ENCODE data around the gene HSD17B1. TPM values are rescaled to one million over a fixed set of nuclear protein-coding genes. Genes with fewer than 3 reads are reported as not detected.

The HSD17B1 gene
- total and polyA plus RNA-seq, 2 of the 13 experiments (the other 11 are each of a cell fraction or from before 2014, with no cell fraction given) = 0.54 to 0.93 TPM

GRCh38 chr17:42536048-42536371 lies 16.7 kb upstream of the HSD17B1 start, which contains the start of gene NAGLU (continued):
- no peak for TF ChIP-seq TCF7 (IDR thresholded peaks at IDR 0.05; ENCODE audit: low read depth)
- TF ChIP-seq E2F1 (CRISPR knock-in tag; IDR thresholded peaks at IDR 0.05) = 0 out of 2 replicates have a peak, but pooled peaks have one; percentile 29
- TF ChIP-seq MTF1 (CRISPR knock-in tag; IDR thresholded peaks at IDR 0.05) = no peak
- TF ChIP-seq MIER3 (CRISPR knock-in tag; IDR thresholded peaks at IDR 0.05; ENCODE audit: borderline replicate concordance) = no peak; the same call in 1 of the 2 replicates
- peak; percentile 89 for TF ChIP-seq POLR2G (IDR thresholded peaks at IDR 0.05; ENCODE audit: low read depth, low read length)
- no peak for TF ChIP-seq ZNF619 (CRISPR knock-in tag; IDR thresholded peaks at IDR 0.05)
- TF ChIP-seq NCOA5 (CRISPR knock-in tag; IDR thresholded peaks at IDR 0.05) = no peak
- TF ChIP-seq, protein P1, sequence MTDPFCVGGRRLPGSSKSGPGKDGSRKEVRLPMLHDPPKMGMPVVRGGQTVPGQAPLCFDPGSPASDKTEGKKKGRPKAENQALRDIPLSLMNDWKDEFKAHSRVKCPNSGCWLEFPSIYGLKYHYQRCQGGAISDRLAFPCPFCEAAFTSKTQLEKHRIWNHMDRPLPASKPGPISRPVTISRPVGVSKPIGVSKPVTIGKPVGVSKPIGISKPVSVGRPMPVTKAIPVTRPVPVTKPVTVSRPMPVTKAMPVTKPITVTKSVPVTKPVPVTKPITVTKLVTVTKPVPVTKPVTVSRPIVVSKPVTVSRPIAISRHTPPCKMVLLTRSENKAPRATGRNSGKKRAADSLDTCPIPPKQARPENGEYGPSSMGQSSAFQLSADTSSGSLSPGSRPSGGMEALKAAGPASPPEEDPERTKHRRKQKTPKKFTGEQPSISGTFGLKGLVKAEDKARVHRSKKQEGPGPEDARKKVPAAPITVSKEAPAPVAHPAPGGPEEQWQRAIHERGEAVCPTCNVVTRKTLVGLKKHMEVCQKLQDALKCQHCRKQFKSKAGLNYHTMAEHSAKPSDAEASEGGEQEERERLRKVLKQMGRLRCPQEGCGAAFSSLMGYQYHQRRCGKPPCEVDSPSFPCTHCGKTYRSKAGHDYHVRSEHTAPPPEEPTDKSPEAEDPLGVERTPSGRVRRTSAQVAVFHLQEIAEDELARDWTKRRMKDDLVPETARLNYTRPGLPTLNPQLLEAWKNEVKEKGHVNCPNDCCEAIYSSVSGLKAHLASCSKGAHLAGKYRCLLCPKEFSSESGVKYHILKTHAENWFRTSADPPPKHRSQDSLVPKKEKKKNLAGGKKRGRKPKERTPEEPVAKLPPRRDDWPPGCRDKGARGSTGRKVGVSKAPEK (CRISPR knock-in tag; IDR thresholded peaks at IDR 0.05; ENCODE audit: borderline replicate concordance) = no peak
- no peak for TF ChIP-seq ZNF333 (CRISPR knock-in tag; IDR thresholded peaks at IDR 0.05; ENCODE audit: borderline replicate concordance)
- peak; percentile 96 for TF ChIP-seq ELF3 (CRISPR knock-in tag; IDR thresholded peaks at IDR 0.05)
- no peak for TF ChIP-seq ZBTB49 (CRISPR knock-in tag; IDR thresholded peaks at IDR 0.05; ENCODE audit: borderline replicate concordance)
- TF ChIP-seq TEAD2 (CRISPR knock-in tag; IDR thresholded peaks at IDR 0.05) = no peak
- TF ChIP-seq ZMYM2 (CRISPR knock-in tag; IDR thresholded peaks at IDR 0.05) = peak; percentile 84
- no peak for TF ChIP-seq ZBTB3 (CRISPR knock-in tag; IDR thresholded peaks at IDR 0.05; ENCODE audit: borderline replicate concordance, low read depth)
- peak; percentile 76; the same call in 1 of the 2 replicates for TF ChIP-seq HDAC2 (CRISPR knock-in tag; IDR thresholded peaks at IDR 0.05)
- TF ChIP-seq, protein P2, sequence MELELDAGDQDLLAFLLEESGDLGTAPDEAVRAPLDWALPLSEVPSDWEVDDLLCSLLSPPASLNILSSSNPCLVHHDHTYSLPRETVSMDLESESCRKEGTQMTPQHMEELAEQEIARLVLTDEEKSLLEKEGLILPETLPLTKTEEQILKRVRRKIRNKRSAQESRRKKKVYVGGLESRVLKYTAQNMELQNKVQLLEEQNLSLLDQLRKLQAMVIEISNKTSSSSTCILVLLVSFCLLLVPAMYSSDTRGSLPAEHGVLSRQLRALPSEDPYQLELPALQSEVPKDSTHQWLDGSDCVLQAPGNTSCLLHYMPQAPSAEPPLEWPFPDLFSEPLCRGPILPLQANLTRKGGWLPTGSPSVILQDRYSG (CRISPR knock-in tag; IDR thresholded peaks at IDR 0.05) = peak; percentile 74; the same call in 1 of the 2 replicates
- no peak for TF ChIP-seq CENPT (CRISPR knock-in tag; IDR thresholded peaks at IDR 0.05; ENCODE audit: low read depth)
- TF ChIP-seq SOX6 (IDR thresholded peaks at IDR 0.05) = no peak
- TF ChIP-seq SOX6 (CRISPR knock-in tag; IDR thresholded peaks at IDR 0.05) = no peak
- TF ChIP-seq, protein P3, sequence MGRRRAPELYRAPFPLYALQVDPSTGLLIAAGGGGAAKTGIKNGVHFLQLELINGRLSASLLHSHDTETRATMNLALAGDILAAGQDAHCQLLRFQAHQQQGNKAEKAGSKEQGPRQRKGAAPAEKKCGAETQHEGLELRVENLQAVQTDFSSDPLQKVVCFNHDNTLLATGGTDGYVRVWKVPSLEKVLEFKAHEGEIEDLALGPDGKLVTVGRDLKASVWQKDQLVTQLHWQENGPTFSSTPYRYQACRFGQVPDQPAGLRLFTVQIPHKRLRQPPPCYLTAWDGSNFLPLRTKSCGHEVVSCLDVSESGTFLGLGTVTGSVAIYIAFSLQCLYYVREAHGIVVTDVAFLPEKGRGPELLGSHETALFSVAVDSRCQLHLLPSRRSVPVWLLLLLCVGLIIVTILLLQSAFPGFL (CRISPR knock-in tag; IDR thresholded peaks at IDR 0.05) = no peak
- TF ChIP-seq, protein P4, sequence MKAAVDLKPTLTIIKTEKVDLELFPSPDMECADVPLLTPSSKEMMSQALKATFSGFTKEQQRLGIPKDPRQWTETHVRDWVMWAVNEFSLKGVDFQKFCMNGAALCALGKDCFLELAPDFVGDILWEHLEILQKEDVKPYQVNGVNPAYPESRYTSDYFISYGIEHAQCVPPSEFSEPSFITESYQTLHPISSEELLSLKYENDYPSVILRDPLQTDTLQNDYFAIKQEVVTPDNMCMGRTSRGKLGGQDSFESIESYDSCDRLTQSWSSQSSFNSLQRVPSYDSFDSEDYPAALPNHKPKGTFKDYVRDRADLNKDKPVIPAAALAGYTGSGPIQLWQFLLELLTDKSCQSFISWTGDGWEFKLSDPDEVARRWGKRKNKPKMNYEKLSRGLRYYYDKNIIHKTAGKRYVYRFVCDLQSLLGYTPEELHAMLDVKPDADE (CRISPR knock-in tag; IDR thresholded peaks at IDR 0.05) = no peak
